SK-N-SH treated with all-trans-retinoic acid at 6 μM for 48 hours (cell line): ENCODE measurements around the gene EDEM3.

Experiments
- ATAC-seq: fragments of 200-7000 bp; cut with Tn5 transposase; 3 replicates; pipeline ENCODE4 v1.9.1; 2020; ENCODE audit warnings: mild to moderate bottlenecking, moderate library complexity
- ARNTL ChIP-seq: fragments of 450-650 bp; formaldehyde crosslinking; IDR thresholded peaks from 2 replicates; pipeline ENCODE4 v1.5.0; 2020; ENCODE audit warnings: low read depth, mild to moderate bottlenecking, moderate library complexity, borderline replicate concordance
- BACH2 ChIP-seq: fragments of 250-450 bp; sonication (Bioruptor Pico); IDR thresholded peaks from 2 replicates; pipeline ENCODE4 v1.9.0; 2021; ENCODE audit warnings: mild to moderate bottlenecking, borderline replicate concordance
- CSDC2 ChIP-seq: fragments of 250-450 bp; sonication (Bioruptor Pico); IDR thresholded peaks from 2 replicates; pipeline ENCODE4 v1.5.0; 2020; ENCODE audit warnings: mild to moderate bottlenecking, moderate library complexity
- GLIS3 ChIP-seq: fragments of 250-450 bp; sonication (Bioruptor Pico); IDR thresholded peaks from 2 replicates; pipeline ENCODE4 v1.5.0; 2020; ENCODE audit warnings: mild to moderate bottlenecking, moderate library complexity
- ISL1 ChIP-seq: fragments of 250-450 bp; sonication (Bioruptor Pico); IDR thresholded peaks from 2 replicates; pipeline ENCODE4 v2.1.2; 2022; ENCODE audit warnings: mild to moderate bottlenecking, moderate library complexity
- PPARA ChIP-seq: fragments of 250-450 bp; sonication (Bioruptor Pico); IDR thresholded peaks from 2 replicates; pipeline ENCODE4 v1.5.0; 2020; ENCODE audit warnings: mild to moderate bottlenecking, borderline replicate concordance
- RARB ChIP-seq: fragments of 250-450 bp; sonication (Bioruptor Pico); IDR thresholded peaks from 2 replicates; pipeline ENCODE4 v1.8.0; 2021; ENCODE audit warnings: mild to moderate bottlenecking, moderate library complexity
- TCF4 ChIP-seq: fragments of 250-450 bp; sonication (Bioruptor Pico); IDR thresholded peaks from 2 replicates; pipeline ENCODE4 v1.8.0; 2021; ENCODE audit warnings: mild to moderate bottlenecking, moderate library complexity, borderline replicate concordance
- TOX ChIP-seq: fragments of 250-450 bp; sonication (Bioruptor Pico); IDR thresholded peaks from 2 replicates; pipeline ENCODE4 v1.8.0; 2021; ENCODE audit warnings: mild to moderate bottlenecking, moderate library complexity, borderline replicate concordance
- ZC3H10 ChIP-seq: fragments of 250-450 bp; sonication (Bioruptor Pico); IDR thresholded peaks from 2 replicates; pipeline ENCODE4 v1.5.1; 2021; ENCODE audit warnings: mild to moderate bottlenecking, moderate library complexity
- ZFP3 ChIP-seq: fragments of 250-450 bp; sonication (Bioruptor Pico); IDR thresholded peaks from 2 replicates; pipeline ENCODE4 v1.5.0; 2020; ENCODE audit warnings: mild to moderate bottlenecking, moderate library complexity
- ZFP30 ChIP-seq: fragments of 450-650 bp; formaldehyde crosslinking; IDR thresholded peaks from 2 replicates; pipeline ENCODE4 v1.5.0; 2022; ENCODE audit warnings: mild to moderate bottlenecking, moderate library complexity
- ZNF565 ChIP-seq: fragments of 450-650 bp; formaldehyde crosslinking; conservative IDR thresholded peaks from 2 replicates; pipeline ENCODE4 v1.5.0; 2020; ENCODE audit warnings: low read depth, mild to moderate bottlenecking, moderate library complexity
- ZNF70 ChIP-seq: fragments of 450-650 bp; formaldehyde crosslinking; IDR thresholded peaks from 2 replicates; pipeline ENCODE4 v1.5.0; 2020; ENCODE audit warnings: mild to moderate bottlenecking, moderate library complexity
- ZNF8 ChIP-seq: fragments of 450-650 bp; formaldehyde crosslinking; IDR thresholded peaks from 2 replicates; pipeline ENCODE4 v1.5.0; 2020; ENCODE audit warnings: mild to moderate bottlenecking, moderate library complexity
- TF ChIP-seq, protein P1 (sequence below): fragments of 250-450 bp; sonication (Bioruptor Pico); IDR thresholded peaks from 2 replicates; pipeline ENCODE4 v1.5.0; 2020; ENCODE audit warnings: mild to moderate bottlenecking, moderate library complexity
- TF ChIP-seq, protein P2 (sequence below): fragments of 250-450 bp; sonication (Bioruptor Pico); IDR thresholded peaks from 2 replicates; pipeline ENCODE4 v1.8.0; 2021; ENCODE audit warnings: low read depth, mild to moderate bottlenecking, moderate library complexity, borderline replicate concordance
- TF ChIP-seq, protein P3 (sequence below): fragments of 250-450 bp; sonication (Bioruptor Pico); IDR thresholded peaks from 2 replicates; pipeline ENCODE4 v1.8.0; 2020; ENCODE audit warnings: mild to moderate bottlenecking, moderate library complexity, borderline replicate concordance

Gene EDEM3

DNA sequence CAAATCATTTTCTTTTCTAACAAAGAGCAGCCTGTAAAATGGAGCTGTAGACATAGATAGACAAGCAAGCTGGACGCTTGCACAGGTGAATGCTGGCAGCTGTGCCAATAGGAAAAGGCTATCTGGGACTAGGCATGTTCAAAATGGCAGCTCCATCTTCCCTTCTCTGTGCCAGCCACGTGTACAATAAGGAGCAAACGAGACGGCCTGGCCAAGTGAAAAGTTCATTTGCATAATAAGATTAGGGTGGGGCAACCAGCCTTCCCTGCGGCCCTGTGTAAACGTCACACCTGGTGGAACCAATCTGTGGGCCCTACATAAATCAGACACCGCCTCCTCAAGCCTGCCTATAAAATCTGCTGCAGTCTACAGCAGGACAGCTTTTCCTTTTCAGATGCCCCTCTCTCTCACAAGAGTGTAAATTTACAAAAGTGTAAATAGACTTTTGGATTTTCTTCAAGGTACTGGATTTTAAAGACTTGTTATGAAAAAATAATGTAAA is 16.6 kb upstream of the EDEM3 start (continued):
- TF ChIP-seq BACH2 (no peak), TCF4 (CRISPR knock-in tag) (no peak), PPARA (CRISPR knock-in tag) (no peak), ISL1 (CRISPR knock-in tag) (no peak)
- TF ChIP-seq, protein P1, sequence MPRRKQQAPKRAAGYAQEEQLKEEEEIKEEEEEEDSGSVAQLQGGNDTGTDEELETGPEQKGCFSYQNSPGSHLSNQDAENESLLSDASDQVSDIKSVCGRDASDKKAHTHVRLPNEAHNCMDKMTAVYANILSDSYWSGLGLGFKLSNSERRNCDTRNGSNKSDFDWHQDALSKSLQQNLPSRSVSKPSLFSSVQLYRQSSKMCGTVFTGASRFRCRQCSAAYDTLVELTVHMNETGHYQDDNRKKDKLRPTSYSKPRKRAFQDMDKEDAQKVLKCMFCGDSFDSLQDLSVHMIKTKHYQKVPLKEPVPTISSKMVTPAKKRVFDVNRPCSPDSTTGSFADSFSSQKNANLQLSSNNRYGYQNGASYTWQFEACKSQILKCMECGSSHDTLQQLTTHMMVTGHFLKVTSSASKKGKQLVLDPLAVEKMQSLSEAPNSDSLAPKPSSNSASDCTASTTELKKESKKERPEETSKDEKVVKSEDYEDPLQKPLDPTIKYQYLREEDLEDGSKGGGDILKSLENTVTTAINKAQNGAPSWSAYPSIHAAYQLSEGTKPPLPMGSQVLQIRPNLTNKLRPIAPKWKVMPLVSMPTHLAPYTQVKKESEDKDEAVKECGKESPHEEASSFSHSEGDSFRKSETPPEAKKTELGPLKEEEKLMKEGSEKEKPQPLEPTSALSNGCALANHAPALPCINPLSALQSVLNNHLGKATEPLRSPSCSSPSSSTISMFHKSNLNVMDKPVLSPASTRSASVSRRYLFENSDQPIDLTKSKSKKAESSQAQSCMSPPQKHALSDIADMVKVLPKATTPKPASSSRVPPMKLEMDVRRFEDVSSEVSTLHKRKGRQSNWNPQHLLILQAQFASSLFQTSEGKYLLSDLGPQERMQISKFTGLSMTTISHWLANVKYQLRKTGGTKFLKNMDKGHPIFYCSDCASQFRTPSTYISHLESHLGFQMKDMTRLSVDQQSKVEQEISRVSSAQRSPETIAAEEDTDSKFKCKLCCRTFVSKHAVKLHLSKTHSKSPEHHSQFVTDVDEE (CRISPR knock-in tag): no peak

DNA sequence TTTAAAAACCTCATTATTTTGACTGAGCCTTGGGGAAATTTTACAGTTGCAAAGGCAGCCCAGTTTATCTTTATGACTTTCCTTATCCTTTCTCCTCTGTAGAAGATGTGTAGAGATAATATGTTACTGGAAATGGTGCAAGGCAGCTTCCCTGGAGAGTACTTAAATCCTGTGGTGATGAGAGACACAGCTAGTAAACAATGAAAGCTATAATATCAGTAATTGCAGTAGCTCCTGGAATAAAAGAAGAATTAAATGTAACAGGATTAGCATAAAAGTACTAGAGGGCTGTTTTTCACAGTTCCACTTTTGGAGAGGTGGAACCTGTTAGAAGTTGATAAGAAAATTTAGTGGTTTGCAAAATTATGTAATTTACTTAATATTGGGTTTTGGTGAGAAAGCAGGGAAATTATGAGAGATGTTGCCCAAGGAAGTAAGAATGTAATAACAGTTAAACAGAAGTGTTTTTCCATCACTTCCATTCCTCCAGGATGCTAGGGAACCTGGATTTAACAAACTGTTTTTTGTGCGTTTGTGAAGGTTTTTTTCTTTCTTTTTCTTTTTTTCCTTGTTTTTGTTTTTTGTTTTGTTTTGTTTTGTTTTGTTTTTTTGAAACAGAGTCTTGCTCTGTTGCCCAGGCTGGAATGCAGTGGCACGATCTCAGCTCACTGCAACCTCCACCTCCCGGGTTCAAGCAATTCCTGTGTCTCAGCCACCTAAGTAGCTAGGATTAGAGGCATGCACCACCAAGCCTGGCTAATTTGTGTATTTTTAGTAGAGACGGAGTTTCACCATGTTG is 15.7 kb upstream of the EDEM3 start:
- TF ChIP-seq, protein P2, sequence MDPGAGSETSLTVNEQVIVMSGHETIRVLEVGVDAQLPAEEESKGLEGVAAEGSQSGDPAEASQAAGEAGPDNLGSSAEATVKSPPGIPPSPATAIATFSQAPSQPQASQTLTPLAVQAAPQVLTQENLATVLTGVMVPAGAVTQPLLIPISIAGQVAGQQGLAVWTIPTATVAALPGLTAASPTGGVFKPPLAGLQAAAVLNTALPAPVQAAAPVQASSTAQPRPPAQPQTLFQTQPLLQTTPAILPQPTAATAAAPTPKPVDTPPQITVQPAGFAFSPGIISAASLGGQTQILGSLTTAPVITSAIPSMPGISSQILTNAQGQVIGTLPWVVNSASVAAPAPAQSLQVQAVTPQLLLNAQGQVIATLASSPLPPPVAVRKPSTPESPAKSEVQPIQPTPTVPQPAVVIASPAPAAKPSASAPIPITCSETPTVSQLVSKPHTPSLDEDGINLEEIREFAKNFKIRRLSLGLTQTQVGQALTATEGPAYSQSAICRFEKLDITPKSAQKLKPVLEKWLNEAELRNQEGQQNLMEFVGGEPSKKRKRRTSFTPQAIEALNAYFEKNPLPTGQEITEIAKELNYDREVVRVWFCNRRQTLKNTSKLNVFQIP (CRISPR knock-in tag): no peak
- no peak for TF ChIP-seq TCF4 (CRISPR knock-in tag)
- ATAC-seq: no peak

DNA sequence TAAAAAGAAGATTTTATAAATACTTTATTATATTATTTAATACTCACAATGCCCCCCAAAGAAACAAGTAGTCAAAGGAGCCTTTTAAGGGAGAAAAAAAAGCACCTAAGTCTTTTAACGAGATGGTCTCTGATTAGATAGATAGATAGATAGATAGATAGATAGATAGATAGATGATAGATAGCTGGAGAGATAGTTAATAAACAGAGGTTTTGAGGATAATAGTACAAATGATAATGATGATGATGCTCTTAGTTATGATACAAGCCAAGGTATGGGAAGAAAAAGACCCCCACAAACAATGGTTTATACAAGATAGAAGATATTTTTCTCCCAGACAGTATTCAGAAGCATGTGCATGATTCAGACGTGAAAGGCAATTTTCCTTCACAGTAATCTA is 14.6 kb upstream of the EDEM3 start:
- TF ChIP-seq, protein P2 (CRISPR knock-in tag): no peak
- TF ChIP-seq TCF4 (CRISPR knock-in tag) (no peak), RARB (CRISPR knock-in tag) (no peak), TOX (no peak), ZNF70 (CRISPR knock-in tag) (no peak), PPARA (CRISPR knock-in tag) (no peak)
- TF ChIP-seq, protein P3, sequence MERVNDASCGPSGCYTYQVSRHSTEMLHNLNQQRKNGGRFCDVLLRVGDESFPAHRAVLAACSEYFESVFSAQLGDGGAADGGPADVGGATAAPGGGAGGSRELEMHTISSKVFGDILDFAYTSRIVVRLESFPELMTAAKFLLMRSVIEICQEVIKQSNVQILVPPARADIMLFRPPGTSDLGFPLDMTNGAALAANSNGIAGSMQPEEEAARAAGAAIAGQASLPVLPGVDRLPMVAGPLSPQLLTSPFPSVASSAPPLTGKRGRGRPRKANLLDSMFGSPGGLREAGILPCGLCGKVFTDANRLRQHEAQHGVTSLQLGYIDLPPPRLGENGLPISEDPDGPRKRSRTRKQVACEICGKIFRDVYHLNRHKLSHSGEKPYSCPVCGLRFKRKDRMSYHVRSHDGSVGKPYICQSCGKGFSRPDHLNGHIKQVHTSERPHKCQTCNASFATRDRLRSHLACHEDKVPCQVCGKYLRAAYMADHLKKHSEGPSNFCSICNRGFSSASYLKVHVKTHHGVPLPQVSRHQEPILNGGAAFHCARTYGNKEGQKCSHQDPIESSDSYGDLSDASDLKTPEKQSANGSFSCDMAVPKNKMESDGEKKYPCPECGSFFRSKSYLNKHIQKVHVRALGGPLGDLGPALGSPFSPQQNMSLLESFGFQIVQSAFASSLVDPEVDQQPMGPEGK (CRISPR knock-in tag): no peak
- TF ChIP-seq, protein P1 (CRISPR knock-in tag): no peak
- ATAC-seq: no peak

DNA sequence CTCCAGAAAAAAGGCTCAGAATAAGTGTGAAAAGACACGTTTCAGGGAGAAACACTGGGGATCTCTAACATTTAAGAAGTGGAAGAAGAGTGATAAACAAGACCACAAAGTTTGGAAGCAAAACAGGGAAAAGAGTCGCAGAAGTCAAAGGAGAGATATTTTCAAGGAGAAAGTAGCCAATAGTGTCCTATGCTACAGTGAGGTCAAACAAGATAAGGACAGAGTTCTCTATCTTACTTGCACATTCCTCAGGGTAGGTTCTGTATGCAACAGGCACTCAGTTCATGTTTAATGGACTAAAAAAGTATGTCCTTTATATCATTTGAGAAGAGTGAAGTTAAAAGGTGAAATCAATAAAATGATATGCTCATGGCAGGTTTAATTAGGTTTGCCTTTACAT is 13.8 kb upstream of the EDEM3 start:
- TF ChIP-seq TCF4 (CRISPR knock-in tag): no peak
- ATAC-seq: no peak

DNA sequence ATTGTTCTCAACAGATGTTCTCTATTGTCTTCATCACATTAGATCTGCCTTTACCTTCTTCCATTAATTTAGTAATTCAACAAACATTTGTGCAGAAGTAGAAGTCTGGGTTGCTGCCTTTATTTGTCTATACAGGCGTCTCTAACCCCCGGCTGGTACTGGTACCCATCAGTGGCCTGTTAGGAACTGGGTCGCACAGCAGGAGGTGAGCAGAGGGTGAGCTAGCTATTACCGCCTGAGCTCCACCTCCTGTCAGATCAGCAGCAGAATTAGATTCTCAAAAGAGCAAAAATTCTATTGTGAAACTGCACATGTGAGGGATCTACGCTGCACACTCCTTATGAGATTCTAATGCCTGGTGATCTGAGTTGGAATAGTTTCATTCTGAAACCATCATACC is 12.9 kb upstream of the EDEM3 start:
- ATAC-seq: no peak
- TF ChIP-seq ZNF565: no peak
- no peak for TF ChIP-seq GLIS3
- TF ChIP-seq ARNTL (CRISPR knock-in tag): no peak
- TF ChIP-seq, protein P1 (CRISPR knock-in tag): no peak
- TF ChIP-seq CSDC2: no peak
- no peak for TF ChIP-seq ZC3H10
- TF ChIP-seq ZFP30 (CRISPR knock-in tag): no peak
- no peak for TF ChIP-seq PPARA (CRISPR knock-in tag)
- no peak for TF ChIP-seq ZFP3 (CRISPR knock-in tag)
- no peak for TF ChIP-seq ZNF8 (CRISPR knock-in tag)
